SIG-M5 (cell line): Measurements from ENCODE around the gene KCNK3.

ENCODE experiments used
- DNase-seq: peaks from one replicate; lab custom pipeline; 2025; lab: John Stamatoyannopoulos, UW

Gene KCNK3

DNA sequence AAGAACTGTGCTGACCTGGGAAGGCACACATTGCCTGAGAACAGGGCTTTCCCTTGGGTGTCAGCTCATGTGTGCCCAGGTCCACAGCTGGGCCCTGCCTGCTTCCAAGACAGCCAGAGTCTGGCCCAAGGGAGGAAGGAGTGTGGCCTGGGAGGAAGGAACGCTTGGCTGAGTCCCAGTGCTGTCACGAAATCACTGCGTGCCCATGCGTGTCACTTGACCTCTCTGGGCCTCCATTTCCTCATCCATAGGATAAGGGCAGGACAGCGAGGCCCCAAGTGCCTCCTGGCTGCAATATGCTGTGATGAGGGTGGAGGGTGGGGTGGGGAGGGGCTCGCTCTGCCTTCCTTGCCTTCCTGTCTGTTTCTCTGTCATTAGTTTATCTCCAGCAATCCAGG lies 642 bp upstream of the KCNK3 start:
- no peak for DNase-seq

DNA sequence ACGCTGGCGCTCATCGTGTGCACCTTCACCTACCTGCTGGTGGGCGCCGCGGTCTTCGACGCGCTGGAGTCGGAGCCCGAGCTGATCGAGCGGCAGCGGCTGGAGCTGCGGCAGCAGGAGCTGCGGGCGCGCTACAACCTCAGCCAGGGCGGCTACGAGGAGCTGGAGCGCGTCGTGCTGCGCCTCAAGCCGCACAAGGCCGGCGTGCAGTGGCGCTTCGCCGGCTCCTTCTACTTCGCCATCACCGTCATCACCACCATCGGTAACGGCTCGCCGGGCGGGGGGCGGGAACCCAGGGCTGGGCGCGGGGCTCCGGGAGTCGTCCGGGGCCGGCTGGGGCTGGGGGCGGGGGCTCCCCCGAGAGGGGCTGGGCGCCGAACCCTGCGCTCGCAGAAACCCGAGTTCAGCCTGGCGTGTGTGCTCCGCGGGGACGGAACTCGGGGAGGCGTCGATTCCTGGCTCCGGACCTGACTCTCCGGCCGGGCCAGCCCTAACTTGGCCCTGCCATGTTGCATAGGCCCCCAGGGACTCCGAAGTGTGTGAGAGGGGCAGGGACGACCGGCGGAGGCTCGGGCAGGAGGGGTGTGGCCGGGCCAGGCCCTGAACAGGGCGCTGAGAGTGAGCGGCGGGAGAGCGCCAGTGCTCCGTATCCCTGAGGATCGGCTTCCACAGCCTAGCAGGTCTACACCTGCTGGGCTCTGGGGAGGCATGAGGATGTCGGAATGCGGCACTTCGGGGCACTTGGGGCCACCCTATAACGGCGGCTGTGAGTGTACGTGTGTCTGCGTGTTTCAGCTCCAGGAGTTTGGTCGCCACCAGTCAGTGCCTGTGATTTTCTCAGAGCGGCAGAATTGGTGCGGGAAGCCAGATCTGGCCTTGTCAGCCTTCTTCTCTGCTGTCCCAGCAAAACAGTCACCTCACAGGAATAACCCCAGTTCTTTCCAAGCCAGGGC lies 651 bp downstream of the KCNK3 start:
- no peak for DNase-seq

DNA sequence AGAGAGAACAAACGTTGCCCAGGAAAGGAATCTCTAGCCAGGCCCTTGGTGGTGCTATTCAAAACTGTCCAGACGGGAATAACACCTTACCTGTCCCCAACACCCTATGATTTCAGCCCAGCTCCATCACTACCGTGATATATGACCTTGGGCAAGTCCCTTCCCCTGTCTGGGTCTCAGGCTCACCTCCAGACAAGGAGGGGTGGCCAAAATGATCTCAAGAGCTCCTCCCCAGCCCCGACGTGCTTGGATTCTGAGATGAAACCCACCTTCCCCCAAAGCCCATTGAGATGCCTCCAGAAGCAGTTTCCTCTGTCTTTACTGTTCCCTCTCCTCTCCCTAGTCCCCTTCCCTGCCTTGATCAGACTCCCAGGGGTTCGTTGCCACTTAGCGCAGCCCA lies 1.5 kb downstream of the KCNK3 start:
- no peak for DNase-seq

DNA sequence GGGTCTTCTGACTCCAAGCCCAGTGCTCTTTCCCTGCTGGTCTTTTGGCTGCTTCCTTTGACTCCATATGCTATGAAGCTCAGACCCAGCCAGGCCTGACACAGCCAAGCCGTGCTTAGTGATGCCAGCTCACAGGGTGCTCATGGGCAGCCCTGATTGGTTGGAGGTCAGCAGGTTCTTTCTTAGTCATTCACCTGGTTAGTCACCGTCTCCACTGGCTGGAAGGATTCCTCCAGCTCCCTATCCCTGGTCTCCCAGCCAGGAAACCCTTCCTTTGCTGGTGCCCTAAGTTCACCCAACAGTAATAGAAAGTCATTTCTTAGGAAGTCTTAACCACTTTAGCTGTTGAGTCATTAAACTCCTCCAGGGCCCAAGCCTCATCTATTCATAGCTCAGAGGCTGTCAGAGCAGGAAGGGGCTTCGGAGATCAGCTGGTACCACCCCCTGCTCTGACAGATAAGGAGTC lies 3.9 kb downstream of the KCNK3 start:
- no peak for DNase-seq

DNA sequence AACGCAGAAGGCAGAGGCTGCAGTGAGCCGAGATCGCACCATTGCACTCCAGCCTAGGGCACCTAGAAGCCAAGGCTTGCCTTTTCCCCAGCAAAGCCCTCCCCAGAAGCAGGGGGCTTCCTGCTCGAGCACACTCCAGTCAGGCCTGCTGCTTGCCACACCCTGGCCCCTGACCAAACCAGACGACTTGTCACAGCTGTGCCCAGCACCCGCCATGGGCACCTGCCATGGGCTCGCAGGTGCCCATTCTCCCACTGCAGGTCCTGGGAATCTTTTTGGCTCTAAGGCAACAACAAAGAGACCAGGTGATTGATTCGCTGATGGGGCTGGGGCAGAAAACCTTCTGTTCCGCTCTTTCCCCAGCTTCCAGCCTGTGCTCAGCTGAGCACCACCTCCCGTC lies 4.9 kb downstream of the KCNK3 start:
- no peak for DNase-seq

DNA sequence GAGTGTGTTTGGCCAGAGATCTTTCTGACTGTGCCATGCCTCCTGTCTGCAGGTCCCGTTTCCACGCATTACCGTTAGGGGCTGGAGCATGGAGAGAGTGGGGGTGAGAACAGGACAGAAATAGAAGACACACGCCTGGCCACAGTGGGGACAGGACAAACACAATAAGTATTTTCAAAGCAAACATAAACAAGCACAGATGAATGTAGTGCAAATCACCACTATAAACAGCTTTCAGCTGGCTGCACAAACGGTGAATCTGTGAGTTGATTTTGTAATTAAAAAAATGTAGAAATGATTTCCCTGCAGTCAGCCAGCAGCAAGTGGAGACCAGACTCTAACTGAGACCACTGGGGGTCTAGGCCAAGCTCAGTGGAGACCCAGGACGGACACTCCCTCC lies 6.8 kb downstream of the KCNK3 start:
- DNase-seq = no peak

DNA sequence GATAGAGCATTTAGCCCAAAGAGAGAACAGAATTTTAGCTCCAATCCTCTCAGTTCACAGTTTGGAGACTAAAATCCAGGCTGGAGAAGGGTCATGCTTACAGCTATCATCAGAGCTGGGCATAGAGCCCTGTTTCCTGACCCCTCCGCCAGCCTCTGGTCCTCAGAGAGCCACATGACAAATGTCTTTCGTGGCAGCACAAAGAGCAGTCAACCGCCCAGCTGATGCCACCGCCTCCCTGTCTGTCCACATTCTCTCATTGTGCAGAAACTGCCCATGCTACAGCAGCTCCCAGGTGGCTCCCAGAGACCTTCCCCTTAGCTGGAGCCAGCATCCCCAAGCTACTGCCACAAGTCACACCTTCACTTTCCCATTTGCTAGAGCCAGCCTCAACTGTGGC lies 7.6 kb downstream of the KCNK3 start:
- DNase-seq = no peak

DNA sequence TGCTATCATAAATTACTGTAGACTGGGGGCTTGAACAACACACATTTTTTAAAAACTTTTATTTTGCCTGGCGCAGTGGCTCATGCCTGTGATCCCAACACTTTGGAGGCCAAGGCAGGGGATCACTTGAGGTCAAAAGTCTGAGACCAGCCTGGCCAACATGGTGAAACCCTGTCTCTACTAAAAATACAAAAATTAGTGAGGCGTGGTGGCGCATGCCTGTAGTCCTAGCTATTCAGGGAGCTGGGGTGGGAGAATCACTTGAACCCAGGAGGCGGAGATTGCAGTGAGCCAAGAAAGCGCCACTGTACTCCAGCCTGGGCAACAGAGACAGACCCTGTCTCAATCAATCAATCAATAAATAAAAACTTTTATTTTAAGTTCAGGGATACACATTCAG lies 9.1 kb downstream of the KCNK3 start:
- no peak for DNase-seq

DNA sequence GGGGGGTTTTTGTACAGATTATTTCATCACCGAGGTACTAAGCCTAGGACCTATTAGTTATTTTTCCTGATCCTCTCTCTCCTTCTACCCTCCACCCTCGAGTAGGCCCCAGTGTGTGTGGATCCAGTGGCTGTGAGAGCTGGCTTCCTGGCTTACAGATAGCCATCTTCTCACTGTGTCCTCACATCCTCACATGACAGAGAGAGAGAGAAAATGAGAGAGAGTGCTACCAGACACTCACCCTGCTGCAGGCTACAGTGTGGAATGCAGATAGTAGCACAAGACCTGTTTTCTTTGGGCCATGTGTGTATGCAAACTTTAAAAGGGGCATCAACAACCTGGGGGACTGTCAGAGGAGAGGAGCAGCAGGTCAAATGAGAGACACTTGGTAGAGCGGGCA lies 9.5 kb downstream of the KCNK3 start:
- DNase-seq = no peak

DNA sequence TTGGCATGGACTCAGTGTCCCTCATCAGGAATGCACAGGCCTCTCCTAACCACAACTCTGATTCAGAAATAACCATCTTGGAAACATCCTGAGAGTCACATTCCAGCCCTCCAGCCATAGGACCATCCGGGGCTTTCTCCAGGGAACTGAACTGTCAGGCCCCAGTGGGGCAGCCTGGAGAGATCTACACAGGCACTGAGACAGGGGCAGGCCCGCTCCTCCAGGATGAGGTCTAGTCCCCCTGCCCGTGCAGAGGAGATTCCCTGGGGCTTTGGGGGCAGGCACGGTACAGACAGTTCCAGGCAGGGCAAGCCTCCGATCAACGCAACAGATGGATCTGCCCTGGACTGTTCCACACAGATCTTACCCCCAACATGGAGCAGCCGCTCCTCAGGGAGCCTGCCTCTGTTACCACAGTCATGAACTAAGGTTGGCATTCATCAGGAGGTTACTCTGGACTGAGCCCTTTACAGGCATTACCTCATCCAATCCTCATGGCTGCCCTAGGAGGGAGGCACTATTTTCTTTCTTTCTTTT lies 12.0 kb downstream of the KCNK3 start:
- no peak for DNase-seq

DNA sequence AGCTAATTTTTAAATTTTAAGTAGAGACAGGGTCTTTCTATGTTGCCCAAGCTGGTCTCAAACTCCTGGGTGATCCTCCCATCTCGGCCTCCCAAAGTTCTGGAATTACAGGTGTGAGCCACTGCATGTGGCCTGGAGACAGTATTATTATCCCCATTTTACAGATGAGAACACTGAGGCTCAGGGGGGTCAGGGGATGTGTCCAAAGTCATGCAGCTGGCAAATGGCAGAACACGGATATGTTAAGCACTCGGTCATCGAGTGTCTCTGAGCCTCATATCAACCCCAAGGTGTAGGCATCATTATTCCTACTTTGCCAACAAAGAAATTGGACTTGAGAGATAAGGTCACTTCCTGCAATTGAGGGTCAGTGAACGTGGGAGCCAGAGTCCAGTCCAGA lies 12.6 kb downstream of the KCNK3 start:
- no peak for DNase-seq

DNA sequence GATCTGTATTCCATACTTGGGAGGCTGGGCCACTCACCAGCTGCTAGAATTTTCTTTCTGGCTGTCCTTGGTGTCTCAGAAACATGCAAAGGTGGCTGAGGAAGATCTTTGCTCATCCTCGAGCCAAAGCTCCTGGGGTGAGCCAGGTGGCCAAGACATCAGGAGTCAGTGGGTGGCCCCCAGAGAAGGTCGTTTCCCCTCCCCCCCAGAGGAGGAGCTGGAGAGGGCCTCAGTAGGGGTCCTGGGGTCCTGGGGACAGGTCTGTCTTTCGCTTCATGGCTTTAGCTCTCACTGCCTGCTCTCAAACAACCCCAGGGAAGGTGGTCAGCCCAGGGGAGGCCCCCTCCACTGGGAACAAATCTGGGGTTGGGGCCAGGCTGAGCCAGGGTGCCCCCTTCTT lies 13.6 kb downstream of the KCNK3 start:
- DNase-seq = no peak

DNA sequence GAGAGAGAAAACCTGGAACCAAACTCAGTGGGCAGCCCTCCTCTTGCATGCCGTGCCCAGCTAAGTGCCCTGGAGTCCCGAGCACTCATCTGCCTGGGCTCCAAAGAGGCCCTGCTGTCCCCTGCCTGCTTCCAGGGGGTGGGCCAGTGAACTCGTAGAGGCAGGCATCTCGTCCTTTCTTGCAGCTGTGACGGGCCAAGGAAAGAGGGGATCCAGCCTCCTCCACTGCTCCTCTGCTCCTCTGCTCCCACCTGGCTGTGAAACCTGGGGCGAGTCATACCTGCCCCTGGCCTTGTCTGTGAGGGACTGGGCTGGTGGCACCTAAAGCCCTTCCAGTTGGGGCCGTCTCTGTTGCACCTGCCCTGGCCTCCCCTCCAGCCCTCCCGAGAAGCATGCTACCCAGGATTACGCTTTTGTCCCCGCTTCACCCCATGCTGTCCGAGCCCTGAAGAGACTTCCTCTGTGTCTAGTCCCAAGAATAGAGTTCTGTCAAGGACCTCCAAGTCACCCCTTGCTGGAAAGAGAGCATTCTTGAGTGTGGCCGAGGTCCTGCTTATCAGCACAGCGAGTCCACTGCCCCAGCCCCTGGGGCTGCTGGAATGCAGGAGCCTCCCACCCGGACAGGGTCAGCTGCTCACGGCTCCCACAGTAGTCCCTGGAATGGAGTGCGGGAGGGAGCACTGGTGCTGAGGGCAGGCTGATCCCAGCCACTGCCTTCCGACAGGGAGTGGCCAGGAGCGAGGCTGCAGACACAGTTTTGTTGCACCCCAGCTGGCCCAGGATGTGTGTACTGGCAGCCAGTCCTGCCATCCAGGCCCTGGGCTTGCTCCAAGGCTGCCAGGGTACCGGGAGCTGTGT lies 14.3 kb downstream of the KCNK3 start:
- no peak for DNase-seq

DNA sequence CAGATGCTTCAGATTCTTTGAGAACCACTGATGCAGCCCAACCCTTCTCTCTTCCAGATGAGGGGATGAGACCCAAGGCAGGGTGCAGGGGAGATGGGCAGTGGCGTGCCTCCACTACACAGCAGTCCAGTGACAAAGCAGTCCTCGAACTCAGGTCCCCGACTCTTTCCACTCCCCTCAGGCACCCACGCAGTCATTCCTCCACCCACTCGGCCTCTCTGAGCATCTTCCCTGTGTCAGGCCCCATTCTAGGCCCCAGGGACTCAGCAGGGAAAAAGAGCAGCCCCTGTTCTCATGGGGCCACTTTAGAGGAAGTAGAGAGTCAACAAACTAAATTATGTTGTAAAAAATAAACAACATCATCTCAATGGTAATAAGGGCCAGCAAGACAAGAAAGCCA lies 15.2 kb downstream of the KCNK3 start:
- no peak for DNase-seq

DNA sequence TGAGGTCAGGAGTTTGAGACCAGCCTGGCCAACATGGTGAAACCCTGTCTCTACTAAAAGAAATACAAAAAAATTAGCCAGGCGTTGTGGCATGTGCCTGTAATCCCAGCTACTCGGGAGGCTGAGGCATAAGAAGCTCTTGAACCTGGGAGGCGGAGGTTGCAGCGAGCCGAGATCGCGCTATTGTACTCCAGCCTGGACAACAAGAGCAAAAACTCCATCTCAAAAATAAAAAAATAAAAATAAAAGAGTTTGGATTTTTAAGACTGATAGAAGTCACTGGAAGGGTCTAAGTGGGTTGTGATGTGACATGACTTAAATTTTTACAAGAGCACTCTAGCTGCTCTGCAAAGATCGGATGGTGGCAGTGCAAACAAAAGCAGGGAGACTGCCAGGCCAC lies 15.9 kb downstream of the KCNK3 start:
- no peak for DNase-seq

DNA sequence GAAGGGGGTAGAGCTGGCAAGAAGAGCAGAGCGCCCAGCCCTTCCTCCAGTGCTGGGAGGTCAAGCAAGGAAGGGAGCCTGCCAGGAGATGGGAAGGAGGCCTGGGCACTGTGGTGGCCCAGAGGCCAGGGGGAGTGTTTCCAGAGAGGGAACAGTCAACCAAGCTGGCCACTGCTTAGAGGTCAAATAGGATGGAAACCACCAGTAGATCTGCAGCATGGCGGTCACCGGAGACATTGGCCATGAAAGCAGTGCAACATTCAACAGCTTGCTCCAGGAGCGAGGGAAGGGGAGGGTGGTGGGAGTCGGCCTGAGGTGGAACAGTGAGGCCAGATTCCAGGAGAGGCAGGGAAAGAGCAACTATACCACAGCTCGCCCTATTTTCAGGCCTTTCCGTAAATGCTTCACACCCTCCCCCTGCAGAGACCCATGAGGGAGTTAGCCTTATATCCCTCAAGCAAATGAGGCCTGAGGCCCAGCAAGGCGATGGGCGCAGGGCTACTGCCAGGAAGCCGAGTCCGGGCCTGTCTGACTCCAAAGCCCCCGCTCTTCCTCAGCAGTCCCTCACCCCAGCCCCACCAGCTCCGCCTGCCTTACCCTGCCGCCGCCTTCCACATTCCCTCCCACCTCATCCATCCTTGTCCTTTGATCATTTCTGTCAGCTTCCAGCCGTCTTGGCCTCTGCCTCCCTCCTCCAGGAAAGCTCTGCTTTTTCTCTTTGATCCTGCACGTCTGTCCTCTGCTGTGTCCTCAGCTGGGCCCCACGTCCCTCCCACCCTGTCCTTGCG lies 17.0 kb downstream of the KCNK3 start:
- DNase-seq = no peak

DNA sequence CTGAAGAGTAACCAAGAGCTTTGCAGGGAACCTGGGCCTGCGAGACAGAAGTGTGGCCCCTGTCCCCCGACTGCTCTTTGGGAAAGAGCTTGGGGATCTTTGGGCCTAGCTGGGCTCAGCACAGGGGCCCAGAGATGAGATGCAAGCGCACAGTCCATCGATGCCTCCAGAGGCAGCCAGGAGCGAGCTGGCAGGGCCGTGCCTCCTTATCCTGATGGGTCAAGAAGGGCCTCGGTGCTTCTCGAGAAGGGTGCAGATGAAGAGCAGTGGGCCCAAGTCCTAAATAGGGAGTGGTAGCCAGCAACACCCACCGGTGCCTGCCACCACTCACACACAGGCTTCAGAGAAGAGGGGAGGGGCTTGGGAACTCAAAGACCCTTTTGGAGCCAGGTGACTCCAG lies 17.6 kb downstream of the KCNK3 start:
- no peak for DNase-seq

DNA sequence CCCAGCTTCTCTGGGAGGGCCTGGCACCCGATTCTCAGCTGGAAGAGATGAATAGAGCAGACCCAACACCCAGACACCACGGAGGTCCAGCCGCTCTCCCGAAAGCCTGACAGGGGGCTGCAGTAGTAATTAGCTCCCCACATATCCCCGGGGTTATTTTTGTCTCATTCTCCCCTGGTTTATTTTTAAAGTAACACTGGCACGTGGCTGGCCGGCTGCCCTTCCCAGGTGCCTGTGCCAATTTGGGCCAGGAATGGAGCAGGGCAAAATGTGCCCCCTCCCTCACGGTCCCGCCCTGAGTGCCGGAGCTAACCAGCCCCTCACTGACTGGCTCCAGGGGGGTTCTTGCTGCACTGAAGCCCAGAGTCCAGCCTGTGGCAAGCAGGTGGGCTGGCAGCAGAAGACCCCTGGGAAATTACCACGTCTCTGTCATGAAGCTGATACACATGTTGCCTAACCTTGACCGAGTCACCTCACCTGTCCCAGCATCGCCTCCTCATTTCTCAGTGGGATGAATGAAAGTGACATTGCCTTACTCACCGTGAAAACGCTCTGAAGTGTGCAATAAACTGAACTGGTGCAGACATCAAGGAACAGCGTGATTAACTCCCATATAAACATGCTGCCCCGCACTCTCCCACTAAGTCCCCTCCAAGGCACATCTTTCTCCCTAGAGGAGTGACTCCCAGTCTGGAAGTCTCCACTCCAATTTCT lies 18.4 kb downstream of the KCNK3 start:
- no peak for DNase-seq

DNA sequence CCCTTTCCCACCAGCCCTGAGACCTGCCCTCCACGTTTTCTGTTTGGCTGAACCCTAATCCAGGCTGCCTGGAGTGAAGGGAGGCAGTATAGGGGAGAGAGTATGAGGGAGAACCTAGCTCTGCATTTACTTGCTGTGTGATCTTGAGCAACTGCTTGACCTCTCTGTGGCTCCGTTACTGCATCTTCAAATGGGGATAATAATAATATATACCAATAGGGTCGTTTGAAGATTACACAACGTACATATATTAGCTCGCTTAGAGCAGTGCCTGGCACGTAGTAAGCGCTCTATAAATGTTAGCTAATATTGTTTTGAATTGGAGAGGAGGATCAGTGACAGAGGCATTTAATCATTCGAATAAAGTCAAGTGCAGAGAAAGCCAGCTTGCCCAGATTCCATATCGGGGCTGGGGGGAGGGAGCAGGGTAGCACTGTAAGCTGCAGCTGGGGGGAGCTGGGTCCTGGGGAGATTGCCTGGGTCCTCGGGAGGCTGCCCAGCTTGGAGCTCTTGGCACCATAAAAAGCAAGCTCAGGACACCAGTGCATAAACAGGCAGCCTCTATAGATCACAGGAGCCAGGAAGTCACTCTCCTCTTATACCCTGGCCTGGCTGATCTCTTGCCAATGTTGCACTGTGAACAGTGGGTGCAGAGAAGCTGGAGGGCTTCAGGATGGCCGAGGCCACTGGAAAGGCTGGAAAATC lies 19.1 kb downstream of the KCNK3 start:
- no peak for DNase-seq
